HepG2 (cell line): ENCODE data around the gene DGAT2L6. TPM values are rescaled to one million over a fixed set of nuclear protein-coding genes. Genes with fewer than 3 reads are reported as not detected.

ENCODE experiments used
- BRD4 ChIP-seq: sonication (generic); formaldehyde crosslinking; IDR thresholded peaks from 2 replicates; pipeline ENCODE4 v1.4.0; 2020; ENCODE audit warnings: missing genetic modification reagents
- CCAR2 ChIP-seq: fragments of 200-400 bp; formaldehyde crosslinking; optimal IDR thresholded peaks from 2 replicates; pipeline ENCODE3; 2018; ENCODE audit warnings: low read depth, mild to moderate bottlenecking, low read length, moderate library complexity
- DBP ChIP-seq: sonication (generic); formaldehyde crosslinking; IDR thresholded peaks from 2 replicates; pipeline ENCODE4 v1.4.0; 2020; ENCODE audit warnings: missing genetic modification reagents; ENCODE audit errors: not compliant biosample characterization
- EEA1 ChIP-seq: sonication (generic); formaldehyde crosslinking; IDR thresholded peaks from 2 replicates; pipeline ENCODE4 v1.5.1; 2020; ENCODE audit warnings: mild to moderate bottlenecking, missing genetic modification reagents, borderline replicate concordance
- EHMT2 ChIP-seq: fragments of 200-600 bp; sonication (generic); IDR thresholded peaks from 2 replicates; pipeline ENCODE4 v1.7.0; 2017; ENCODE audit warnings: antibody characterized with exemption, low read depth, low read length, borderline replicate concordance
- MNT ChIP-seq: fragments of 450-650 bp; IDR thresholded peaks from 2 replicates; pipeline ENCODE4 v1.6.1; 2016
- MXD3 ChIP-seq: IDR thresholded peaks from 2 replicates; pipeline ENCODE4 v1.6.1; 2016; ENCODE audit warnings: mild to moderate bottlenecking, missing biosample characterization, missing genetic modification reagents
- PHB2 ChIP-seq: fragments of 450-650 bp; IDR thresholded peaks from 2 replicates; pipeline ENCODE4 v1.6.1; 2018; ENCODE audit not compliant: partially characterized antibody
- POLR2G ChIP-seq: fragments of 200-400 bp; formaldehyde crosslinking; IDR thresholded peaks from 2 replicates; pipeline ENCODE4 v1.6.1; 2018; ENCODE audit warnings: mild to moderate bottlenecking, low read depth, low read length, moderate library complexity
- RBAK ChIP-seq: sonication (generic); formaldehyde crosslinking; IDR thresholded peaks from 2 replicates; pipeline ENCODE4 v1.5.1; 2020; ENCODE audit warnings: mild to moderate bottlenecking, missing genetic modification reagents
- RBFOX2 ChIP-seq: fragments of 200-400 bp; formaldehyde crosslinking; IDR thresholded peaks from 2 replicates; pipeline ENCODE4 v1.6.1; 2017; ENCODE audit warnings: low read depth, mild to moderate bottlenecking, low read length
- RNF219 ChIP-seq: sonication (generic); formaldehyde crosslinking; IDR thresholded peaks from 2 replicates; pipeline ENCODE4 v1.5.0; 2020; ENCODE audit warnings: mild to moderate bottlenecking, missing genetic modification reagents
- SMARCE1 ChIP-seq: fragments of 450-650 bp; IDR thresholded peaks from 2 replicates; pipeline ENCODE4 v1.6.1; 2017; ENCODE audit warnings: borderline replicate concordance
- SOX6 ChIP-seq, 2 experiments: fragments of 450-650 bp in 1 of 2; sonication (generic) in 1 of 2; formaldehyde crosslinking in 1 of 2; IDR thresholded peaks; 2 replicates each; pipeline versions ENCODE4 v1.4.0 to v1.6.1; 2017 to 2020; ENCODE audit warnings: antibody characterized with exemption in 1 of 2, mild to moderate bottlenecking in 1 of 2, missing genetic modification reagents in 1 of 2
- SYNCRIP ChIP-seq: fragments of 200-400 bp; formaldehyde crosslinking; IDR thresholded peaks from 2 replicates; pipeline ENCODE4 v1.6.1; 2018; ENCODE audit warnings: mild to moderate bottlenecking, low read depth, low read length; ENCODE audit not compliant: insufficient read depth
- ZFP82 ChIP-seq: sonication (generic); formaldehyde crosslinking; IDR thresholded peaks from 2 replicates; pipeline ENCODE4 v1.5.1; 2020; ENCODE audit warnings: mild to moderate bottlenecking, missing genetic modification reagents, borderline replicate concordance
- ZNF34 ChIP-seq: sonication (generic); formaldehyde crosslinking; IDR thresholded peaks from 2 replicates; pipeline ENCODE4 v1.4.0; 2020; ENCODE audit warnings: mild to moderate bottlenecking, missing genetic modification reagents, borderline replicate concordance
- ZNF362 ChIP-seq: sonication (generic); formaldehyde crosslinking; IDR thresholded peaks from 2 replicates; pipeline ENCODE4 v1.4.0; 2020; ENCODE audit warnings: missing genetic modification reagents, mild to moderate bottlenecking, borderline replicate concordance
- ZNF777 ChIP-seq: sonication (generic); formaldehyde crosslinking; IDR thresholded peaks from 2 replicates; pipeline ENCODE4 v1.4.0; 2020; ENCODE audit warnings: missing genetic modification reagents
- ZSCAN22 ChIP-seq: sonication (generic); formaldehyde crosslinking; IDR thresholded peaks from 2 replicates; pipeline ENCODE4 v1.4.0; 2020; ENCODE audit warnings: mild to moderate bottlenecking, missing genetic modification reagents
- ZSCAN25 ChIP-seq: sonication (generic); formaldehyde crosslinking; IDR thresholded peaks from 2 replicates; pipeline ENCODE4 v1.8.0; 2022; ENCODE audit warnings: mild to moderate bottlenecking, missing genetic modification reagents
- polyA plus RNA-seq, 8 experiments: library from polyadenylated mRNA; depleted of rRNA in 3 of 8; stranded (reverse) in 7 of 8; unstranded in 1 of 8; fragments of >200 nt; fragmentation: Illumina TruSeq in 4 of 8; extraction: Trizol in 4 of 8; gene quantifications; 2 replicates each; pipeline versions ENCODE4 v1.2.1 to v1.2.3, GENCODE V29; 2011 to 2016; ENCODE audit warnings: low read depth in 4 of 8, missing spikeins in 1 of 8, mixed read lengths in 1 of 8; ENCODE audit not compliant: insufficient read depth in 1 of 8
- total RNA-seq, 5 experiments: library from RNA; depleted of rRNA; stranded (reverse); fragments of >200 nt; fragmentation: Illumina TruSeq; extraction: Trizol; gene quantifications; 2 replicates each; pipeline ENCODE4 v1.2.3, GENCODE V29; 2016; ENCODE audit warnings: low read depth in 1 of 5

DGAT2L6 gene
- total and polyA plus RNA-seq, 2 of the 13 experiments (the other 11 are each of a cell fraction or from before 2014, with no cell fraction given), result not detected

- TF ChIP-seq RBAK (CRISPR knock-in tag) (no peak), ZNF362 (CRISPR knock-in tag) (no peak), PHB2 (no peak), RNF219 (no peak), ZFP82 (no peak), ZNF777 (CRISPR knock-in tag) (no peak), ZSCAN22 (no peak), SMARCE1 (no peak), SOX6 (IDR thresholded peaks at IDR 0.05) (no peak), SOX6 (CRISPR knock-in tag; IDR thresholded peaks at IDR 0.05) (peak; percentile 23; the same call in 1 of the 2 replicates), MXD3 (CRISPR knock-in tag) (peak; percentile 30; the same call in 1 of the 2 replicates), POLR2G (peak; percentile 74), ZNF34 (CRISPR knock-in tag) (no peak), CCAR2 (no peak), BRD4 (no peak), MNT (no peak), RBFOX2 (0 out of 2 replicates have a peak, but pooled peaks have one; percentile 28), SYNCRIP (no peak), ZSCAN25 (CRISPR knock-in tag) (0 out of 2 replicates have a peak, but pooled peaks have one; percentile 24), EEA1 (CRISPR knock-in tag) (no peak), DBP (CRISPR knock-in tag) (no peak), EHMT2 (no peak)
Measured at GRCh38 chrX:70133303-70134115, 43.8 kb upstream of the DGAT2L6 start, which contains the start of gene IGBP1 (continued).
